HG03342 (cell line): ENCODE results near the gene ITPR3.

Source experiments
- ATAC-seq: cut with Tn5 transposase; IDR thresholded peaks from one replicate; pipeline ENCODE4 v1.9.1; 2021; ENCODE audit warnings: mild to moderate bottlenecking, moderate library complexity; ENCODE audit not compliant: unreplicated experiment

The ITPR3 gene

GRCh38 chr6:33620856-33621710, at the start of gene ITPR3:
Gene ITPR3, plus strand, starts transcription at chr6:33621322. Its CDS starts 281 bp downstream, at chr6:33621603.
- peak; percentile 54 for ATAC-seq

GRCh38 chr6:33571637-33572316, 49.3 kb upstream of the ITPR3 start:
- ATAC-seq: no peak

DNA sequence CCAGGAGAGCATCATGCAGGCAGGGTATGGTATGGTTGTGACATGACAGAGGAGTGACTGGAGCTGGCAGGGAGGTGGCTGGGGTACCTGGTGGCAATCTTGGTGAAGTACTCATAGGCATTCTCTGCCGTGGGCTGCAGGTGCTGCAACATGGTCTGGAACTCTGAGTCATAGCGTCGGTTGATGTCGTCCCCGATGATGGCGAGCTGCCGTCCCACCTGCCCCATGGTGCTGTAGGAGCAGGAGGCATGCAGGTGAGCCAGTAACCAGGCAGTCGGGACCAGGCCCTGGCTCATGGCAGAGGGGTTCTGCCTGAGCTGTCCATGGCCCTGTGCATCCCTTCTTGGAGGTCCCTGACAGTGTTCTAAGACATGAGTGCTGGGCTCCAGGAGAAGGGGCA, 45.9 kb upstream of the ITPR3 start:
- ATAC-seq: no peak

DNA sequence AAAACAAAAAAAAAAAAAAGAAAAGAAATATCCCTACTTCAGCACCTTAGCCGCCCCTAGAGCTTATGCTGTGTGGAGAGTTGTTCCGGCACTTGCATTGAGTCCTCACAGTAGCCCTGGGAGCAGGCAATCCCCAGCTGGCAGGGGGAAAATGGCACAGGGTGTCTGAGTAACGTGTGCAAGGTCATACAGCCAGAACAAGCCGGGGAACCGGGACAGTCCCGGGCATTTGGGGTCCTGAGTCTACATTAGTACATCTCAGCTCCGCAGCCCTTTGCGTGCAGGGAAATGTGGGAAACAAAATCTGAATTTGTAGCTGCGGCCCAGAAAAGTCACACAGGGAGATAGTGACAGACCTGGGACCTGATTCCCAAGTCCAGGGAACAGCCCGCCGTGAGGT, 44.5 kb upstream of the ITPR3 start:
- ATAC-seq: no peak

DNA sequence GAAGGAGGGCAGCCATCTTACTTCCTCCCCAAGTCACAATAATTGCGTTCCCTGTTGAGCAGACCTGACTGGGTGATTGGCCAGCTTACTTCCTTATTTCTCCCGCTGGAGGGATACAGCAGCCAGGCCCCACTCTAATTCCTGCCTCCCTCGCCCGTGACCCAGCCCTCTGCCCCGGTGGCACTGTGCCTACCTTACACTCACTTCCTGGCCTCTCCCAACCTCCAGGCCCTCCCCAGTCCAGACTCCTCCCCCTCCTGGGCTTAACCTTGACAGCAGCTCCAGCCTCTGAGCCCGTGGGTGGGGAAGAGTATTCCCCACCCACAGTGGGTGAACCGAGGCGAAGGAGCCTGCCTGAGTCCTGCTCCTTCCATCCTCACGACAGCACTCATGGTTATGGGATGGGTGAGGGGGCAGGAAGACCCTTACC, 44.0 kb upstream of the ITPR3 start:
- no peak for ATAC-seq

DNA sequence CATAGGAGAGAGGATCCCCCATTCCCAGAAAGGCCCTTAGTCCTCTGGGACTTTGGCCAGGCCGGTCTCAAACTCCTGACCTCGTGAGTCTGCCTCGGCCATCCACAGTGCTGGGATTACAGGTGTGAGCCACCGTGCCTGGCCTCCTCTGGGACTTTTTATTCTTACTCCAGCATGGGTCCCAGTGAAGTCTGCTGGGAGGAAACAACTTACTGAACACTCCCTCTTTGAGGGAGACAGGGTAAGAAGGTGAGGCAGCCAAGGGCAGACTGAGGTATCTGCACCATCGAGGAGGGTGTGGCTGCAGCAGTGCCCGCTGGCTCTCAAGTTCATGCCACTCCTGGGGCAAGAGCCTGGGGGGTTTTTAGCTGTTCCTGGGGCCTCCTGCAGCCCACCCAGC, 43.4 kb upstream of the ITPR3 start:
- no peak for ATAC-seq

GRCh38 chr6:33578164-33578563, 43.0 kb upstream of the ITPR3 start:
- ATAC-seq: no peak

- no peak for ATAC-seq
Measured at GRCh38 chr6:33578588-33579011, 42.5 kb upstream of the ITPR3 start.

GRCh38 chr6:33579828-33580714, 41.1 kb upstream of the ITPR3 start, which contains the start of gene BAK1:
Gene BAK1, minus strand, starts transcription at chr6:33580276. Its CDS starts 2,672 bp downstream, at chr6:33577604.
- peak; percentile 84 for ATAC-seq

- ATAC-seq: no peak
Measured at GRCh38 chr6:33581186-33581585, 39.9 kb upstream of the ITPR3 start.

DNA sequence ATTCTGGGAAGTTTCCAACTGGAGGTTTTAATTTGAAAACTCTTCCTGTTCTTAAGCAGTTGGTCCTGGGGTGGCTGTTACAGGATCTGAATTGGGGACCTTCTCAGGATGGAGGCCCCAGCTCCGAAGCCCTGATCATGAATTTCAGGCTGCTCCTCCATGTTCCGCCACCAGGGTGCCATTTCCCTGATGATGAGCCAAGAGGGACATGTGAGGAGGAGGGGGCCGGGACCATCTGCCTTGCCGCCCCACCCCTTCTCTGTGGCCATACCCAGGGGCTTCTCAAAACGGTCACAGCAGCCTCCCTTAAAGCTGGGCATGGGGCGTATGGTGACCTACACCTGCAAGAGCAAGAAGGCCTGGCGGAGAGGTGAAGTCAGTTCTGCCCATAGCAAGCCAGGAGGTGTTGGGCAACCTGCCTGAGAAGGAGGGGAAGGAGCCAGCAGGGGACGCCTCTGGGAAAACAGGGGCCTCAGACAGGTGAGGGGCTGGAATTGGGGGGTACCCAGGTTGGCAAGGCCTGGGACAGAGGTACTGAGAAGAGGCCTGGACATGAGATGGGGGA, 37.4 kb upstream of the ITPR3 start:
- ATAC-seq: no peak

DNA sequence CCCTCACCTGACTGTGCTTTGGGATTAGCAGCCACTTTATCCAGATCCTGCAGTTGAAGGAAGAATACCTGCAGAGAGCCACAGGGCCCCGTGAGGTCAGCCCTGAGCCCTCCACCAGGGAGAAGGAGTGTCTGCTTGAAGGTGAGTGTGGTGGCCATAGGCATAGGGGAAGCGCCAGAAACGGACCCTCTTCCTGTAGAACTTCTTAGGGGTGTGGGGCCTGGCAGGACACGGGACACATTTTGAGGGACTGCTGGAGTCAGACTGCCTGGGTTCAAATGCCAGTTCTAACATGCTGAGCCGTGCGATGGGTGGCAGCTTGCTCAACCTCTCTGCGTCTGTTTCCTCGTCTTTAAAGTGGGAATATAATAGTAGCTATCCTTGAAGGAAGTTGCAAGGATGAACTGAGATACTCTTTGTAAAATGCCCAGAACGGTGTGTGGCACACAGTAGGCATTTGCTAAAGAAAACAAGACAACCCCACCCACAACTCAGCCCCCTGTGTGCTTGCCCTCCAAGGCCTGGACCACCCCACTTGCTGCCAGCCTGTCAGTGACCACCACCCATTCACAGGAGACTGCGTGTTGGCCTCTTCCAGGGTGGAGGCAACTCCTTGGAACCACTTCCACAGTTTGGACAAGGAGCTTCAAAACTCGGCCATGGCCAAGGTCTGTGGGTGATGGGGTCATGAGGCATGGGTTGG, 36.3 kb upstream of the ITPR3 start:
- no peak for ATAC-seq

DNA sequence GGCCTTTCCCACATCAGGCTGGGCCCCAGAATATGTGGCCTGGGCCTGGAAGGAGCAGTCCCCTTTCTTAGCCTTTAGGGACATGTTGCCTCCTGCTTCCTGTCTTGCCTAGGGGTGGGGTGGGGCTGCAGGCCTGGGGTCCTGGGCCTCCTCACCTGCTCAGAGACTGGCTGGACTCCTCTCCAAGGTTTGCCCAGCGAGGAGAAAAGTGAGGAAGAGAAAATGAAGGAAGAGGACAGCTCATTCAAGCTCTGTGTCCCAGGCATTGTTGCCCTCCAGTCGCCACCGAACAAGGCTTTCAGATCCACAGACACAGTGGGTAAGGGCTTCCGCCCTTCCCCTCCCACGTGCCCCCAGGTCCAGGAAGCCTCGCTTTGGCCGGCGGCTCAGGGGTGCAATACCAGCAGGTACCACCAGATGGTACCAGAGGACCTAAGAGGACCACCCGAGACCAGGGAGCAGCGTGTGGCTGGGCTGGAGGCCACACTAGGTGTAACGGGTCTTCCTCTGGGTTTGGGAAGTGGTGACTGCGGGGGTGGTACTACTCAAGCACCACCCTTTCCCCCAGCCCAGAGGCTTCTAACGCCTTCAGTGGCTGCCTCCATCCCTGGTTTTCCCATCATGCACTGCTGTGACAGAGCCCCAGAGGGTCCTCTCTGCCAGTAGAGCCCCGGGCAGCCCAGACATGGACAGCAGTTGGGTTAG, 35.6 kb upstream of the ITPR3 start:
- ATAC-seq: peak; percentile 56

DNA sequence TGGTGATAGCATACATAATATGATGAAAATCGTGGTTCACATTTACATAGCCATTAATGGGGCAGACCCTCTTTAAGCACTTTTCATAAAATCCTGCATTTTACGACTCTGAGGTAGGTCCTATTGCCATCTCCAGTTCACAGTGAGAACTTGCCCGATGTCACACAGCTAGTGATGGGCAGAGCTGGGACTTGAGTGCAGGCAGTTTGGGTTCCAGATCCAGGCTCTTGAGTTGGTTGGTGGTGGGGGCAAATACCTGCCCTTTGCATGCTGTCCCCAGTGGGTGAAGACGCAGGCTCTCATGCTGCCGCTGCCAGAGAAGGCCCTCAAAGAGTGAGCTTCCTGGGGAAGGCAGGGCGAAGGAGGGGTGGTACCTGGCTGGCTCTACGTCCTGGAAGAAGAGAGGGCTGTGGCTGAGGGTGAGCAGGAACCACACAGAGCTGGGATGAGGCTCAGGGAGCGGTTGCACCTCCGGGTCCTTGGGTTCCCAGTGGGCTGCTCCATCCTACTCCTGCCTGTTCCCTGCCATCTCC, 34.9 kb upstream of the ITPR3 start:
- no peak for ATAC-seq

DNA sequence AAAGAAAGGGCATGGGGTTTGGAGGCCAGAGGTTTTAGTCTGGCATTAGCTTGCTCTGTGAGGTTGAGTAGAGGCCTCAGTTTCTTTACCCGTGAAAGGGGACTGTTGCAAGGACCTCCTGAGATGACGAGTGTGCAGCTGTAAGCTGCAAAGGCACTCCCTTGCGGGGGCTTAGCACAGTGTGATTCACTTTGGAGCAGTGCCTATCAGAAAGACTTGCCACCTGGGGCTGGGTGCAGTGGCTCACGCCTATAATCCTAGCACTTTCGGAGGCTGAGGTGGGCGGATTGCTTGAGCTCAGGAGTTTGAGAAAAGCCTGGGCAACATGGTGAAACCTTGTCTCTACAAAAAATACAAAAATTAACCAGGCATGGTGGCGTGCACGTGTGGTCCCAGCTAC, 33.6 kb upstream of the ITPR3 start:
- no peak for ATAC-seq

DNA sequence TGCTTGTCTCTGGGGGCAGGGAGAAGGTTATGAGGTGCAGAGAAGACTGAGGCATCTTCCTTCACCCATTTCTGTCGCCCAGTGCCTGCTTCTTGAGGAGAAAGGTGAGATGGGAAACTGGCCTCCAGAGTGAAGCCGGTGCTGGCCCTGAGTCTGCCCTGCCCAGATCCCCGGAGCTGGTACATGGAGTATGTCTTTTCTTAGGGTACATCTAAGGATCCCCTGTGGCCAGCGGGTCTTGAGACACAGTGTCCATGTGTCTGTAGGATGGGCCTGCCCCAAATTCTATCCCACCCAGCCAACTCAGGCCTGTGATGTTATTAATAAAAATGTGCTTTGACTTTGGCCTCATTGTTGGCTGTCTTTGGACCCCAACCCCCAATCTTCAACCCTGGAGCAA, 32.2 kb upstream of the ITPR3 start:
- ATAC-seq: no peak

- no peak for ATAC-seq
Measured at GRCh38 chr6:33589392-33589730, 31.8 kb upstream of the ITPR3 start.

GRCh38 chr6:33589731-33590530, 31.2 kb upstream of the ITPR3 start:
- no peak for ATAC-seq
